Panc1 (cell line): ENCODE measurements around the gene PPP1R9A. TPM values are rescaled to one million over a fixed set of nuclear protein-coding genes. Genes with fewer than 3 reads are reported as not detected.

ENCODE experiments used
- ATAC-seq: fragments of 200-7000 bp; cut with Tn5 transposase; 2 replicates; pipeline ENCODE4 v1.9.1; 2020; ENCODE audit warnings: mild to moderate bottlenecking, moderate library complexity
- BruUV-seq: library from RNA; stranded (reverse); fragments of 400-500 nt; replicated peaks from 2 replicates; lab custom pipeline; 2021; lab: Mats Ljungman, UMichigan
- CTCF ChIA-PET: fragments of 300-600 bp; sonication (Branson Sonifier 250); formaldehyde crosslinking; loops from one replicate; lab custom pipeline; 2022; ENCODE audit warnings: antibody characterized with exemption; lab: Charles Lee
- POLR2A ChIA-PET: fragments of 300-600 bp; sonication (Branson Sonifier 250); formaldehyde crosslinking; loops from one replicate; lab custom pipeline; 2022; ENCODE audit warnings: antibody characterized with exemption; lab: Charles Lee
- DNase-seq: peaks from one replicate; pipeline ENCODE4 v3.0.0-alpha.2; 2010; ENCODE audit warnings: low read depth, low spot score
- H3K27ac ChIP-seq: 2 replicates; pipeline ENCODE4 v1.5.1; 2011; ENCODE audit warnings: mild to moderate bottlenecking, low read length, inconsistent platforms
- H3K27me3 ChIP-seq: fragments of 200-500 bp; sonication (Bioruptor generic); 2 replicates; pipeline ENCODE4 v1.6.0; 2014; ENCODE audit warnings: low read length, inconsistent platforms; ENCODE audit not compliant: control insufficient read depth, insufficient read depth
- H3K36me3 ChIP-seq: fragments of 200-500 bp; sonication (Bioruptor generic); 2 replicates; pipeline ENCODE4 v1.5.1; 2014; ENCODE audit warnings: inconsistent platforms, mild to moderate bottlenecking, low read length, moderate library complexity; ENCODE audit not compliant: control insufficient read depth, insufficient read depth
- H3K4me1 ChIP-seq: 2 replicates; pipeline ENCODE4 v1.5.1; 2011; ENCODE audit warnings: inconsistent platforms, mild to moderate bottlenecking, low read length, moderate library complexity; ENCODE audit not compliant: control insufficient read depth, insufficient read depth
- H3K4me3 ChIP-seq, 2 experiments: 2 replicates each; pipeline ENCODE4 v1.5.1; 2011 to 2012; ENCODE audit warnings: low read depth in 2 of 2, low read length in 2 of 2, mild to moderate bottlenecking in 2 of 2, inconsistent platforms in 1 of 2, moderate library complexity in 1 of 2
- H3K9me3 ChIP-seq: fragments of 200-500 bp; sonication (Bioruptor generic); 2 replicates; pipeline ENCODE4 v1.5.1; 2014; ENCODE audit warnings: low read depth, mild to moderate bottlenecking, inconsistent platforms, low read length, moderate library complexity; ENCODE audit not compliant: control insufficient read depth, insufficient read depth
- POLR2AphosphoS5 ChIP-seq: IDR thresholded peaks from 2 replicates; pipeline ENCODE4 v1.6.1; 2012; ENCODE audit warnings: mild to moderate bottlenecking, low read depth, low read length, moderate library complexity
- REST ChIP-seq, 2 experiments: IDR thresholded peaks; 2 replicates each; pipeline ENCODE4 v1.6.1; 2011 to 2012; ENCODE audit warnings: low read depth in 2 of 2, control low read depth in 1 of 2, low read length in 1 of 2, mild to moderate bottlenecking in 1 of 2, moderate library complexity in 1 of 2; ENCODE audit not compliant: insufficient read depth in 1 of 2
- SIN3A ChIP-seq: IDR thresholded peaks from 2 replicates; pipeline ENCODE4 v1.6.1; 2012; ENCODE audit warnings: low read depth, mild to moderate bottlenecking, low read length, moderate library complexity, borderline replicate concordance; ENCODE audit not compliant: insufficient read depth
- TCF7L2 ChIP-seq: IDR thresholded peaks from 2 replicates; pipeline ENCODE4 v1.6.1; 2011; ENCODE audit warnings: mild to moderate bottlenecking, low read depth, low read length, inconsistent platforms
- in situ Hi-C: cut with HindIII; loops from 2 replicates; pipeline ENCODE4 v1.10.0; 2016; ENCODE audit warnings: low sequenced_read_pairs, low pct_unique_long_range_greater_than_20kb
- intact Hi-C: fragments of 100-400 bp; cut with micrococcal nuclease; formaldehyde crosslinking; loops from one replicate; pipeline ENCODE4 v1.10.0; 2022; ENCODE audit not compliant: unreplicated experiment
- total RNA-seq: library from RNA; stranded (reverse); gene quantifications from one replicate; pipeline ENCODE4 v1.2.1, GENCODE V29; 2021; ENCODE audit not compliant: unreplicated experiment
- TF ChIP-seq, protein P1 (sequence below): fragments of 450-650 bp; IDR thresholded peaks from 2 replicates; pipeline ENCODE4 v1.5.1; 2017; ENCODE audit warnings: mild to moderate bottlenecking

Gene PPP1R9A
- total RNA-seq, 1 experiment from 2014 or later = 5.0 TPM

- H3K4me1 ChIP-seq = no peaks in the 10 kb centered on the region
- in situ Hi-C loops (no loop called here), intact Hi-C loops (no loop called here)
- POLR2A ChIA-PET = no interaction called here
- H3K27ac ChIP-seq = no peak overlapping the region
- ATAC-seq (no peak), DNase-seq (no peak)
- no peaks in the 10 kb centered on the region for H3K36me3 ChIP-seq
- BruUV-seq = no TSS peak
- CTCF ChIA-PET = interaction anchor here (0.7 kb wide), 1 partner anchor 239 kb away, joined by 5 read pairs; no protein-coding TSS in a partner anchor
- TF ChIP-seq, protein P1, sequence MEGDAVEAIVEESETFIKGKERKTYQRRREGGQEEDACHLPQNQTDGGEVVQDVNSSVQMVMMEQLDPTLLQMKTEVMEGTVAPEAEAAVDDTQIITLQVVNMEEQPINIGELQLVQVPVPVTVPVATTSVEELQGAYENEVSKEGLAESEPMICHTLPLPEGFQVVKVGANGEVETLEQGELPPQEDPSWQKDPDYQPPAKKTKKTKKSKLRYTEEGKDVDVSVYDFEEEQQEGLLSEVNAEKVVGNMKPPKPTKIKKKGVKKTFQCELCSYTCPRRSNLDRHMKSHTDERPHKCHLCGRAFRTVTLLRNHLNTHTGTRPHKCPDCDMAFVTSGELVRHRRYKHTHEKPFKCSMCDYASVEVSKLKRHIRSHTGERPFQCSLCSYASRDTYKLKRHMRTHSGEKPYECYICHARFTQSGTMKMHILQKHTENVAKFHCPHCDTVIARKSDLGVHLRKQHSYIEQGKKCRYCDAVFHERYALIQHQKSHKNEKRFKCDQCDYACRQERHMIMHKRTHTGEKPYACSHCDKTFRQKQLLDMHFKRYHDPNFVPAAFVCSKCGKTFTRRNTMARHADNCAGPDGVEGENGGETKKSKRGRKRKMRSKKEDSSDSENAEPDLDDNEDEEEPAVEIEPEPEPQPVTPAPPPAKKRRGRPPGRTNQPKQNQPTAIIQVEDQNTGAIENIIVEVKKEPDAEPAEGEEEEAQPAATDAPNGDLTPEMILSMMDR = no peak
- TF ChIP-seq POLR2AphosphoS5 (no peak), REST (IDR thresholded peaks at IDR 0.05; ENCODE audit: insufficient read depth in 1 of 2, low read depth in 2 of 2, low read length in 1 of 2) (no peak), TCF7L2 (no peak), SIN3A (no peak)
- H3K9me3 ChIP-seq = no peaks in the 10 kb centered on the region
- H3K27me3 ChIP-seq = no peaks in the 10 kb centered on the region
- H3K4me3 ChIP-seq = no peak overlapping the region
Measured at GRCh38 chr7:95011146-95011928, 103.9 kb downstream of the PPP1R9A start.

DNA sequence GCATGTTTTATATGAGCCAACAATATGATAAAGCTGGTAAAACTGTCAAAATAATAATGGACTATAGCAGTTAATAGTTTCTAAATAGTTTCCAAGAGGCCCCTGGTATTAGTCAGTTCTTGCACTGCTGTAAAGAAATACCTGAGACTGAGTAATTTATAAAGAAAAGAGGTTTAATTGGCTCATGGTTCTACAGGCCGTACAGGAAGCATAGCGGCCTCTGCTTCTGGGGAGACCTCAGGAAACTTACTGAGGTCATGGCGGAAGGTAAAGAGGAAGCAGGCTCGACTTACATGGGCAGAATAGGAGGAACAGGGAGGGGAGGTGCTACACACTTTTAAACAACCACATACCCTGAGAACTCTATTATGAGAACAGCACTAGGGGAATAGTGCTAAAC, 104.6 kb downstream of the PPP1R9A start:
- DNase-seq (no peak), ATAC-seq (no peak)
- CTCF ChIA-PET = no interaction called here
- Histone ChIP-seq H3K9me3 (no peaks in the 10 kb centered on the region), H3K27me3 (no peaks in the 10 kb centered on the region), H3K27ac (no peak overlapping the region), H3K36me3 (no peaks in the 10 kb centered on the region), H3K4me1 (no peaks in the 10 kb centered on the region), H3K4me3 (no peak overlapping the region)
- POLR2A ChIA-PET = no interaction called here
- TF ChIP-seq SIN3A (no peak), POLR2AphosphoS5 (no peak), REST (IDR thresholded peaks at IDR 0.05; ENCODE audit: insufficient read depth in 1 of 2, low read depth in 2 of 2, low read length in 1 of 2) (no peak), TCF7L2 (no peak)
- TF ChIP-seq, protein P1 = no peak
- BruUV-seq = no TSS peak
- intact Hi-C loops = no loop called here
- in situ Hi-C loops = no loop called here
